H1 (cell line): ENCODE data around the gene CRYBG3. TPM values are rescaled to one million over a fixed set of nuclear protein-coding genes. Genes with fewer than 3 reads are reported as not detected.

Experiments used
- CTCF ChIA-PET: fragments of 300-600 bp; sonication (Branson Sonifier 250); formaldehyde crosslinking; loops from one replicate; lab custom pipeline; 2021; ENCODE audit not compliant: partially characterized antibody; lab: Charles Lee
- POLR2A ChIA-PET: fragments of 300-600 bp; sonication (Branson Sonifier 250); formaldehyde crosslinking; loops from one replicate; lab custom pipeline; 2021; ENCODE audit warnings: inconsistent platforms; ENCODE audit not compliant: partially characterized antibody; lab: Charles Lee
- DNase-seq, 2 experiments: peaks; one replicate each; pipeline versions ENCODE4 v3.0.0 to v3.0.0-alpha.2; 2010 to 2022; ENCODE audit warnings: low spot score in 2 of 2, low read depth in 1 of 2, mixed read lengths in 1 of 2
- FAIRE-seq: peaks from 2 replicates; lab custom pipeline; 2011; peaks lifted over from hg19 to GRCh38; lab: Jason Lieb, UNC
- H2AFZ ChIP-seq: 2 replicates; pipeline ENCODE4 v1.8.1; 2012; ENCODE audit warnings: low read length, inconsistent platforms
- H2AK5ac ChIP-seq: 2 replicates; pipeline ENCODE4 v1.6.1; 2013; ENCODE audit warnings: low read depth, low read length
- H2BK120ac ChIP-seq: replicated peaks from 2 replicates; pipeline ENCODE3; 2013; ENCODE audit warnings: low read depth, low read length, inconsistent platforms
- H2BK12ac ChIP-seq: 2 replicates; pipeline ENCODE4 v1.6.1; 2013; ENCODE audit warnings: low read depth, low read length
- H2BK15ac ChIP-seq: 2 replicates; pipeline ENCODE4 v1.6.1; 2013; ENCODE audit warnings: low read length
- H2BK20ac ChIP-seq: 2 replicates; pipeline ENCODE4 v1.6.1; 2013; ENCODE audit warnings: low read length
- H2BK5ac ChIP-seq: 2 replicates; pipeline ENCODE4 v1.6.1; 2013; ENCODE audit warnings: low read depth, low read length
- H3K14ac ChIP-seq: 2 replicates; pipeline ENCODE4 v1.6.1; 2013; ENCODE audit warnings: inconsistent platforms; ENCODE audit not compliant: insufficient read length
- H3K18ac ChIP-seq: 2 replicates; pipeline ENCODE4 v1.6.1; 2013; ENCODE audit warnings: low read length; ENCODE audit errors: extremely low read depth
- H3K23ac ChIP-seq: 2 replicates; pipeline ENCODE4 v1.6.1; 2013; ENCODE audit warnings: inconsistent platforms; ENCODE audit not compliant: insufficient read length
- H3K23me2 ChIP-seq: 2 replicates; pipeline ENCODE4 v1.6.1; 2013; ENCODE audit warnings: low read depth, low read length
- H3K27ac ChIP-seq: 2 replicates; pipeline ENCODE4 v1.6.1; 2011; ENCODE audit warnings: low read depth, low read length, inconsistent platforms
- H3K27me3 ChIP-seq, 4 experiments: replicated peaks in 1 of 4; 1 replicate in 1 of 4; 2 replicates in 3 of 4; pipeline versions ENCODE4 v1.6.1 to v1.8.1; 2011 to 2013; ENCODE audit warnings: low read length in 3 of 4, mild to moderate bottlenecking in 3 of 4, inconsistent platforms in 2 of 4, mixed read lengths in 2 of 4, moderate library complexity in 1 of 4; ENCODE audit not compliant: control insufficient read depth in 3 of 4, insufficient read depth in 3 of 4; ENCODE audit errors: extremely low read depth in 1 of 4
- H3K36me3 ChIP-seq, 4 experiments: 2 replicates each; pipeline versions ENCODE4 v1.6.1 to v1.8.1; 2011 to 2013; ENCODE audit warnings: mild to moderate bottlenecking in 4 of 4, low read length in 3 of 4, moderate library complexity in 2 of 4, control low read depth in 1 of 4, inconsistent platforms in 1 of 4; ENCODE audit not compliant: insufficient read depth in 4 of 4, control insufficient read depth in 2 of 4
- H3K4ac ChIP-seq: replicated peaks from 2 replicates; pipeline ENCODE3; 2013; ENCODE audit warnings: low read length, low read depth, mixed read lengths, inconsistent platforms; ENCODE audit not compliant: insufficient read length
- H3K4me1 ChIP-seq, 4 experiments: replicated peaks in 1 of 4; 1 replicate in 1 of 4; 2 replicates in 3 of 4; pipeline versions ENCODE4 v1.6.1 to v1.8.1; 2011 to 2013; ENCODE audit warnings: low read length in 3 of 4, inconsistent platforms in 2 of 4, mixed read lengths in 1 of 4; ENCODE audit not compliant: insufficient read depth in 4 of 4, control insufficient read depth in 3 of 4
- H3K4me2 ChIP-seq, 2 experiments: 2 replicates each; pipeline versions ENCODE4 v1.6.1 to v1.8.1; 2011 to 2013; ENCODE audit warnings: low read depth in 2 of 2, low read length in 2 of 2, control low read depth in 1 of 2, inconsistent platforms in 1 of 2, mild to moderate bottlenecking in 1 of 2; ENCODE audit not compliant: insufficient read depth in 1 of 2
- H3K4me3 ChIP-seq, 4 experiments: fragments of 200-600, 300-600 bp in 1 of 4; sonication (generic), shearing (Covaris generic), sonication (Bioruptor Twin) in 1 of 4; 2 replicates each; pipeline versions ENCODE4 v1.5.1 to v1.8.1; 2011 to 2016; ENCODE audit warnings: low read length in 4 of 4, low read depth in 3 of 4, control low read depth in 2 of 4, inconsistent platforms in 2 of 4, mild to moderate bottlenecking in 2 of 4, mixed read lengths in 1 of 4, moderate library complexity in 1 of 4; ENCODE audit not compliant: insufficient read depth in 2 of 4; ENCODE audit errors: extremely low read depth in 1 of 4
- H3K56ac ChIP-seq: replicated peaks from 2 replicates; pipeline ENCODE3; 2013; ENCODE audit warnings: low read depth, mild to moderate bottlenecking, mixed read lengths, low read length, inconsistent platforms; ENCODE audit not compliant: insufficient read length
- H3K79me1 ChIP-seq: 2 replicates; pipeline ENCODE4 v1.6.1; 2013; ENCODE audit warnings: low read depth, low read length, control low read depth
- H3K79me2 ChIP-seq, 2 experiments: 2 replicates each; pipeline versions ENCODE4 v1.6.1 to v1.8.1; 2012 to 2013; ENCODE audit warnings: low read length in 2 of 2, mild to moderate bottlenecking in 2 of 2, inconsistent platforms in 1 of 2; ENCODE audit not compliant: insufficient read depth in 2 of 2, control insufficient read depth in 1 of 2
- H3K9ac ChIP-seq, 4 experiments: replicated peaks in 1 of 4; 1 replicate in 1 of 4; 2 replicates in 3 of 4; pipeline versions ENCODE4 v1.6.1 to v1.8.1; 2011 to 2013; ENCODE audit warnings: low read depth in 3 of 4, low read length in 3 of 4, control low read depth in 2 of 4, mild to moderate bottlenecking in 2 of 4, moderate library complexity in 2 of 4, inconsistent platforms in 1 of 4; ENCODE audit errors: extremely low read depth in 1 of 4
- H3K9me3 ChIP-seq, 2 experiments: 2 replicates each; pipeline versions ENCODE4 v1.6.1 to v1.8.1; 2012 to 2013; ENCODE audit warnings: mild to moderate bottlenecking in 2 of 2, moderate library complexity in 2 of 2, control low read depth in 1 of 2, inconsistent platforms in 1 of 2, low read depth in 1 of 2, low read length in 1 of 2, mixed read lengths in 1 of 2; ENCODE audit not compliant: insufficient read depth in 2 of 2
- H4K20me1 ChIP-seq, 2 experiments: replicated peaks in 1 of 2; 2 replicates each; pipeline versions ENCODE3 to v1.8.1; 2011 to 2013; ENCODE audit warnings: inconsistent platforms in 2 of 2, low read length in 2 of 2, mild to moderate bottlenecking in 1 of 2; ENCODE audit not compliant: insufficient read depth in 2 of 2, control insufficient read depth in 1 of 2
- H4K5ac ChIP-seq: 2 replicates; pipeline ENCODE4 v1.6.1; 2013; ENCODE audit warnings: low read length, low read depth, mixed read lengths, inconsistent platforms; ENCODE audit not compliant: insufficient read length
- H4K8ac ChIP-seq: 2 replicates; pipeline ENCODE4 v1.8.0; 2013; ENCODE audit warnings: mild to moderate bottlenecking, moderate library complexity, low read length, inconsistent platforms; ENCODE audit not compliant: insufficient read depth; ENCODE audit errors: extremely low read depth
- H4K91ac ChIP-seq: replicated peaks from 2 replicates; pipeline ENCODE3; 2013; ENCODE audit warnings: low read length, mixed read lengths, inconsistent platforms; ENCODE audit not compliant: insufficient read length
- ASH2L ChIP-seq: fragments of 200-600, 300-600 bp; sonication (generic); IDR thresholded peaks from one replicate; pipeline ENCODE4 v1.7.1; 2017; ENCODE audit warnings: low read length
- ATF3 ChIP-seq: IDR thresholded peaks from 2 replicates; pipeline ENCODE4 v1.6.1; 2011; ENCODE audit warnings: low read depth, mild to moderate bottlenecking, low read length; ENCODE audit not compliant: insufficient read depth
- BACH1 ChIP-seq: IDR thresholded peaks from 2 replicates; pipeline ENCODE4 v1.6.1; 2012; ENCODE audit warnings: low read length, improper control_type of control experiment
- BRCA1 ChIP-seq: IDR thresholded peaks from 2 replicates; pipeline ENCODE4 v1.6.1; 2012; ENCODE audit warnings: low read depth, low read length, improper control_type of control experiment
- CEBPB ChIP-seq: IDR thresholded peaks from 2 replicates; pipeline ENCODE4 v1.6.1; 2012; ENCODE audit warnings: low read depth, low read length
- CHD1 ChIP-seq: IDR thresholded peaks from 2 replicates; pipeline ENCODE4 v1.6.1; 2012; ENCODE audit warnings: low read depth, low read length, improper control_type of control experiment
- CHD2 ChIP-seq: IDR thresholded peaks from 2 replicates; pipeline ENCODE4 v1.6.1; 2012; ENCODE audit warnings: low read length, improper control_type of control experiment
- GABPA ChIP-seq: IDR thresholded peaks from 2 replicates; pipeline ENCODE4 v1.6.1; 2011; ENCODE audit warnings: mild to moderate bottlenecking, low read length, moderate library complexity, borderline replicate concordance; ENCODE audit not compliant: insufficient read depth
- KDM1A ChIP-seq: fragments of 200-600, 300-600 bp; sonication (generic); IDR thresholded peaks from 2 replicates; pipeline ENCODE4 v1.7.1; 2016; ENCODE audit warnings: mild to moderate bottlenecking, low read length, borderline replicate concordance
- KDM4A ChIP-seq: IDR thresholded peaks from one replicate; pipeline ENCODE4 v1.7.1; 2012; ENCODE audit warnings: low read depth, mild to moderate bottlenecking, moderate library complexity, low read length, inconsistent platforms; ENCODE audit not compliant: severe bottlenecking
- POU5F1 ChIP-seq: IDR thresholded peaks from 2 replicates; pipeline ENCODE4 v1.6.1; 2011; ENCODE audit warnings: low read depth, mild to moderate bottlenecking, low read length, moderate library complexity
- SIRT6 ChIP-seq: IDR thresholded peaks from one replicate; pipeline ENCODE4 v1.7.1; 2012; ENCODE audit warnings: low read length, inconsistent platforms
- SP2 ChIP-seq: IDR thresholded peaks from 2 replicates; pipeline ENCODE4 v1.6.1; 2012; ENCODE audit warnings: mild to moderate bottlenecking, low read length, inconsistent platforms
- TBP ChIP-seq: IDR thresholded peaks from 2 replicates; pipeline ENCODE4 v1.6.1; 2011; ENCODE audit warnings: low read depth, low read length, improper control_type of control experiment
- YY1 ChIP-seq: IDR thresholded peaks from 2 replicates; pipeline ENCODE4 v1.6.1; 2011; ENCODE audit warnings: low read depth, mild to moderate bottlenecking, low read length
- WGBS, 2 experiments: shearing (Covaris generic) in 1 of 2; methylation state at CpG; one replicate each; pipeline versions ENCODE4 v1.1.6 to v1.1.7; 2013 to 2015; ENCODE audit warnings: low lambda C conversion rate in 2 of 2, mixed read lengths in 2 of 2, inconsistent platforms in 1 of 2, low coverage in 1 of 2, missing lambda C conversion rate in 1 of 2; ENCODE audit not compliant: insufficient replicate concordance in 2 of 2, insufficient coverage in 1 of 2, insufficient read length in 1 of 2; ENCODE audit errors: extremely low coverage in 1 of 2, missing lambda C conversion rate in 1 of 2; 5-methylcytosine and 5-hydroxymethylcytosine counted together
- polyA plus RNA-seq, 7 experiments: library from polyadenylated mRNA; depleted of rRNA in 3 of 7; stranded (reverse) in 5 of 7; unstranded in 2 of 7; fragments of >200 nt in 5 of 7; fragments of 200-250 nt in 2 of 7; gene quantifications; 1 replicate in 5 of 7; 2 replicates in 1 of 7; 4 replicates in 1 of 7; pipeline versions ENCODE4 v1.2.1 to v1.2.3, GENCODE V29; 2011 to 2013; ENCODE audit warnings: missing spikeins in 2 of 7, mixed read lengths in 2 of 7
- total RNA-seq: library from RNA; stranded (reverse); fragmentation: NEBNext Ultra II Directional; extraction: Animal tissue kit (Norgen Biotek cat#: 25700); gene quantifications from 2 replicates; pipeline ENCODE4 v1.2.1, GENCODE V29; 2021
- TF ChIP-seq, protein P1 (sequence below): IDR thresholded peaks from 2 replicates; pipeline ENCODE4 v1.6.1; 2012; ENCODE audit warnings: inconsistent platforms

CRYBG3 gene
- total and polyA plus RNA-seq, 2 of the 8 experiments (the other 6 are each of a cell fraction or from before 2014, with no cell fraction given), result 2.1 to 8.0 TPM

- FAIRE-seq (no peak), DNase-seq (no peak)
- H3K4me2 ChIP-seq, result no peak overlapping the region
- H3K9ac ChIP-seq, result no peak overlapping the region
- H3K36me3 ChIP-seq, result peaks cover 0 to 10% (median 3%) of the 10 kb centered on the region in 4 experiments; a peak in 4 of 8 replicates
- H3K79me2 ChIP-seq, result no peaks in the 10 kb centered on the region
- no peak overlapping the region for H3K14ac ChIP-seq
- H2BK12ac ChIP-seq, result no peak overlapping the region
- ChIA-PET CTCF (interaction anchor here (1.5 kb wide), 1 partner anchor 14 kb away, joined by 5 read pairs; no protein-coding TSS in a partner anchor), POLR2A (interaction anchor here (0.8 kb wide), 1 partner anchor 9 kb away, joined by 3 read pairs; no protein-coding TSS in a partner anchor)
- no peaks in the 10 kb centered on the region; the same call in 1 of the 2 replicates for H3K23me2 ChIP-seq
- no peak overlapping the region for H3K27ac ChIP-seq
- H4K5ac ChIP-seq, result no peak overlapping the region
- H3K56ac ChIP-seq, result no peak overlapping the region
- H3K9me3 ChIP-seq, result no peaks in the 10 kb centered on the region
- H4K20me1 ChIP-seq, result no peaks in the 10 kb centered on the region
- no peak overlapping the region for H3K23ac ChIP-seq
- no peak overlapping the region for H4K8ac ChIP-seq
- H3K27me3 ChIP-seq, result no peaks in the 10 kb centered on the region
- H3K79me1 ChIP-seq, result no peaks in the 10 kb centered on the region
- H3K4me3 ChIP-seq, result no peak overlapping the region
- no peak overlapping the region for H2AFZ ChIP-seq
- H2BK20ac ChIP-seq, result no peak overlapping the region
- H3K18ac ChIP-seq, result no peak overlapping the region
- H3K4me1 ChIP-seq, result no peaks in the 10 kb centered on the region
- H2BK5ac ChIP-seq, result no peak overlapping the region
- no peak overlapping the region for H2AK5ac ChIP-seq
- WGBS, 2 experiments, result 96% methylated on average over 1 of the region's 1 CpG; no CpG with 5 or more reads in 1 of the 2 experiments
- H4K91ac ChIP-seq, result no peak overlapping the region
- no peak overlapping the region for H3K4ac ChIP-seq
- H2BK120ac ChIP-seq, result no peak overlapping the region
- H2BK15ac ChIP-seq, result no peak overlapping the region
- TF ChIP-seq ATF3, result no peak
- TF ChIP-seq YY1, result no peak
- TF ChIP-seq KDM1A, result no peak
- TF ChIP-seq CHD2, result no peak
- no peak for TF ChIP-seq CHD1
- TF ChIP-seq BACH1, result no peak
- TF ChIP-seq POU5F1, result no peak
- no peak for TF ChIP-seq SP2
- no peak for TF ChIP-seq ASH2L
- TF ChIP-seq BRCA1, result no peak
- TF ChIP-seq SIRT6, result no peak
- no peak for TF ChIP-seq CEBPB
- TF ChIP-seq TBP, result no peak
- no peak for TF ChIP-seq GABPA
- no peak for TF ChIP-seq KDM4A
- TF ChIP-seq, protein P1, sequence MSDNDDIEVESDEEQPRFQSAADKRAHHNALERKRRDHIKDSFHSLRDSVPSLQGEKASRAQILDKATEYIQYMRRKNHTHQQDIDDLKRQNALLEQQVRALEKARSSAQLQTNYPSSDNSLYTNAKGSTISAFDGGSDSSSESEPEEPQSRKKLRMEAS, result no peak
Observed at GRCh38 chr3:97938444-97938843, 116.6 kb downstream of the CRYBG3 start.
